A172 (cell line): Measurements from ENCODE around the gene SSTR3. TPM values are rescaled to one million over a fixed set of nuclear protein-coding genes. Genes with fewer than 3 reads are reported as not detected.

Experiments used
- DNase-seq: peaks from one replicate; pipeline ENCODE4 v3.0.0-alpha.2; 2015; ENCODE audit warnings: low spot score
- total RNA-seq: library from RNA; depleted of rRNA; stranded (reverse); fragments of >200 nt; shearing (Covaris generic); gene quantifications from 2 replicates; pipeline ENCODE4 v1.2.3, GENCODE V29; 2014

Gene SSTR3
- total RNA-seq, 1 experiment from 2014 or later: not detected

DNA sequence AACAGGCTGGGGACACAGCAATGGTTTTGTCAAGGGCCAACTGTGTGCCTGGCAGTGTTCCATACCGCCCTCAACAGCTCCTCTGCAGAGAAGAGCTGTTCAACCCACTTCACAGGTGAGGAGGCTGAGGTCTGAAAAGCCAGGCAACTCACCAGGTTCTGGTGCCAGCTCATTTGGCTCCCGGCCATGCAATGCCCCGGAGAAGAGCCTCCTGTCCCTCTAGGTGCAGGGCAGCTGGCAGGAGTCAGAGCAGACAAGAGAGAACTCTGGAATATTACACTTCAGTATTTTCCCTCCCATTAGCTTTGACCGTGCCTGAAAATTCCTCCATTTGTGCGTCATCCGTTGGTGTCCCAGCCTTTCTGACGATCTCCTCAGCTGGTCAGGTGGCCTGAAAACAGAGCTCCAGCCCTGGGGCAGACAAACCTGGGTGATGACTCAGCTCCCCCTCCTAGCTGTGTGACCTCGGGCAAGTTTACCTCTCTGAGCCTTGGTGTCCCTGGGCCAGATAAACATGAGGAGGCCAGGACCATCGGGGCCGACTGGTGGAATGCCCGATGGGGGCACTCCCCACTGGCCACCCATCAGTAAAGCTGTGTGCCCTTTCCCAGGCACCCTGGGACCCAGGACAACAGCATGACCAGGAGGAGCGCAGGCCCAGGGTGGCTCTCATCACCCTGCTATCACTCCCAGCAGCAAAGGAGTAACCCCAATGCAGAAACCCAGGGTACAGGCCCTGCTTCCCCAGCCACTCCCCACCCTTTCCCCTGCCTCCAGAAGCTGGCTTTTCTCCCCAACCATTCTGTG, 14.6 kb downstream of the SSTR3 start:
- DNase-seq: peak; percentile 88

DNA sequence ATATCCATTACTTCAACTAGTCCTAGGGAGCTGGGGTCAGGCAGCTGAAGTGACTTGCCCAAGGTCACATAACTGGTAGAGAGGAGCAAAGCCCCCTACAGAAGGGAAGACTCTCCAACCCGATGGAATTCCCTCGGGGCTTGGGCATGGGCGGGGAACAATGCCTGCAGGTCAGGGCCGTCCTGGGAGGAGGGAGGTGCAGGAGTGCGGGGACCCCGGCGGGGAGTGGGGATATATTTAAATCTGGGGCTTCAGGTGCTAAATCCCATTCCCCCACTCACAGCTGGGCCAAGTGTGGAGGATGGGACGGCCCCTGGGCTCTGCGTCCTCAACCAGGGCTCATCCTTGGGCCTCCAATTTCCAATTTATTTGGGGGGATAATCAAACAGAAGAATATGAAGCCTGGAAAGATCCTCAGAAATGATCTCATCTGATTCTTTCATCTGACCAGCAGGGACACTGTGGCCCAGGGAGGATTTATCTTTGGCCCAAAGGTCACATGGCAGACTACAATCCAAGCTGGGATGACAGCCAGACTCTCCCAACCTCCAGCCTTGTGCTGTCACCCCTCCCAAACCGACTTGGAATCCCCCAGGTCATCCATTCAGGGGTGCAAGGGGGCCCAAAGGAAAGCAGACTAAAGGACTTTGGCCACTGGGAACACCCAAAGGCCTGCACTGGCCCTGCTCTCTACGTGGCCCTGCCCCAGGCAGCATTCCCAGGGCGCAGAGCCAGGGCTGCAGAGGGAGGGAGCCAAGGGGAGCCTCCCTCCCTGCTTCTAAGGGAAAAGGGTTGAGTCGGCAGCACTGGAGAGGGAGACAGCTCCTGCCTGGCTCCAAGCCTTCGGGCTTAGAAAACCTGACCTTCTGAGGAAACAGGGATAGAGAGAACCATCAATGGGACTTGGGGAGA, 15.5 kb downstream of the SSTR3 start:
- DNase-seq: peak; percentile 68

GRCh38 chr22:37195921-37196320, 16.4 kb downstream of the SSTR3 start:
- DNase-seq: no peak

DNA sequence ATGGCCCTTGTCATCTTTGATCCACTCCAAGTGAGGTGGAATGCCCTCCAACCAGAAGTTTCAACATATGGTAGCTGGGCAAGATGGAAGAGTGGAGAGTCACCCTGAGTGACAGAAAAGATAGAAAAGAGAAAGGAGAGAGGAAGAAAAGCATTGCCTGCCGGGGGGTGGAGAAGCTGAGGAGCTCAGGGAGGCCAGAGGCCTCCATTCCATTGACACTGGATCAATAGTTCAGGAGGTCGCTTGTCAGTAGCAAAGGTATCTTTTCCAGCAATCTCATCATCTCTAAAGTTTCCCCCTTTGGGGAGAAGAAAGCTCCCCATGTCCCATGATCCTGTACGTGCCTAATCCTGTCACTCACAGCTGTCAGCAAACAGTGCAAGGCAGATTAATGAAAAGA, 17.5 kb downstream of the SSTR3 start:
- no peak for DNase-seq

- DNase-seq: peak; percentile 67
These were observed 18.6 kb downstream of the SSTR3 start for GRCh38 chr22:37193629-37194191.

DNA sequence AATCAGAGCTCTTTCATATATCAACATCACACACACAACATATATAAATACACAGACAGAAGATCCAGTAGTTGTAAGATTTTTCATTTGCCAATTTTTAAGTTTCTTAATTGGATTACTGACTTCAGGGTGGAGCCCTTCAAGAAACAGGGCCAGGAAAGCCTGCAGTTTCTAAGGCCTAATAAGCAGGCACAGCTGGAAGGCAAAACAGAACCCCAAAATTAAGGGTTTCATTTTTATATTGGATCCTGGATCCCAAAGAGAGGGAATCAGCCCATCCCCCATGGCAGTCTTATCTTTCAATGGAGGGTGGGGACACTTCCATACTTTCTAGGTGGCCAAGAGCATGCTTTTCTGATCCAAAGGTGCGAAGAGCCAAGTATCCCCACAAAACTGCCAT, 19.5 kb downstream of the SSTR3 start:
- no peak for DNase-seq

- DNase-seq: no peak
These were observed 20.1 kb downstream of the SSTR3 start for GRCh38 chr22:37192204-37192603.

- no peak for DNase-seq
These were observed 22.0 kb downstream of the SSTR3 start for GRCh38 chr22:37190262-37190780.

GRCh38 chr22:37188901-37189466, 23.3 kb downstream of the SSTR3 start:
- DNase-seq: peak; percentile 29

DNA sequence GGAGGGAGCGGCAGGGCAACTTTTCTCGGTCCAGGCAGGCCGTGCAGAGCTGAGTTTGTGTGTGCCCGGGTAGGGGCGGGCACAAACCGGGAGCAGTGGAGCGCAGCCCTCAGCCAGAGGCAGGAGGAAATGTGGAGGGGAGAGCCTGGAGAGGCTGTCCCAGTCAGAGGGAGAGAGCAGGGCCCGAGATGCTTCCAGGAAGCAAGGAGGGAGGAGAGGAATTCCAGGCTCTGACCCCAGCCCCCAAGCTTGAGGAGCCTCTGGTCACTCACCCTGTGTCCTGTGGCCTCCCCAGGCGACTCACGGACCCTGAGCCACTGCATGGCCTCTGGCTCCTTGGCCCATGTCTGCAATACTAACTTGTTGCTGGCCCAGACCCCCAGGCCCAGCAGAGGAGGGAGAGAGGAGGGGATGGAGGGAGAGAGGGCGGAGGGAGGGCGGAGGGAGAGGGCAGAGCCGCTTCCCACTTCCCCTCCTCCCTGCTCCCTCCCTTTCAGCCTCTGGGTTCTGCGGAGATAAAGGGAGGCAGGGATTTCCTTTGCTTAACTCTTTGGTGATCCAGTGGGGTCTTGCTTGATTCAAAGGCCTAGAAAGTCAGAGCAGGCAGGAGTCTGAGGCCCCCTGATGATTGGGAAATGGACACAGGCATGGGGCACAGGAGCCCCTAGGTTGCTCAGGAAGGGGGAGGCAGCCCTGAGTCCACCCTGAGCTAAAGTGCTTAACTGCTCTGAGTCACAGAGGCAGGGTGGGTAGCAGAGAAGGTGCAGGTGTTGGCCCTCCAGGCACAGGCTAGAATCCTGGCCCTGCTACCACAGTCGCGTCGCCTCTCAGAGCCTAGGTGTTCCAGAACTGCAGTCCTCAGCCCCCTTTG, 24.2 kb downstream of the SSTR3 start, which contains the start of gene C1QTNF6:
Gene C1QTNF6 (minus strand): TSS at position 357 of the 871 bp plus-strand sequence. CDS start 34 bp downstream, at position 323.
- DNase-seq: peak; percentile 54

DNA sequence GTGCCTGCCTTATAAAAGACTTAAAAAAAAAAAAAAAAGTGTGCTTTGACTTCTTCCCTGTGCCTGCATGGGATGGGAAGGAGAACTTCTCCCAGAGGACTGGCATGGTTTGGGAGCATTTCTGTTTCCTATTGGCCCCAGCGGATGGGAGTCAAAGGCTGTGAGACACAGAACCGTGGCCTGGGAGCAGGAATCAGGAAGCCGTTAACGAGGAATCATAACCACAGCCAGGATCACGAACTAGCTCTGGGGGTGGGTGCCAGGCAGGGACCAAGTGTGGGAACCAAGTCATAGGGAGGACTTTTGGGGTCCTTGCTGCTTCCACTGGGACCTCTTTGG, 24.8 kb downstream of the SSTR3 start:
- peak; percentile 40 for DNase-seq

DNA sequence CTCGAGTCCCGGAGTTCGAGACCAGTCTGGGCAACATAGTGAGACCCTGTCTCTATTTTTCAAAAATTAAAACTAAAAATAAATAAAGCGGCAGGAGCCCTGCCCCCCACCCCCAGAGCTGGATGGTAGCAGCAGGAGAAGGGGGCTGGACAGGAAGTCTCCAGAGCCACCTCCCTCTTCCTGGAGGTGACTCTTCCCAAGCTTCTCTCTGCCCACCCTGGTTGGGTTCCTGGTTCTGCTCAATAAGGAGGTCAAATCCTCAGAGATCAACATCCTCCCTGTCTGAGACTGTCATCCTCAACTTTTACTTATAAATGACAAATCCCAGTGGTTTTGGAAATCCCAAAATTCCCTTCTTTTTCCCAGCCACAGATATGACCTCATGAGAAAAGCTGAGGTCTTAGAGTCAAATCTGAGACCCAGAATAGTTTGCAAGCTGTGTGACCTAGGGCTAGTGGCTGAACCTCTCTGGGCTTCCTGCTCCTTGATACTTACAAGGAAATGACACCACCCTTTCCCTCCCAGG, 25.2 kb downstream of the SSTR3 start:
- peak; percentile 35 for DNase-seq

GRCh38 chr22:37186228-37186996, 25.9 kb downstream of the SSTR3 start:
- DNase-seq: peak; percentile 46

DNA sequence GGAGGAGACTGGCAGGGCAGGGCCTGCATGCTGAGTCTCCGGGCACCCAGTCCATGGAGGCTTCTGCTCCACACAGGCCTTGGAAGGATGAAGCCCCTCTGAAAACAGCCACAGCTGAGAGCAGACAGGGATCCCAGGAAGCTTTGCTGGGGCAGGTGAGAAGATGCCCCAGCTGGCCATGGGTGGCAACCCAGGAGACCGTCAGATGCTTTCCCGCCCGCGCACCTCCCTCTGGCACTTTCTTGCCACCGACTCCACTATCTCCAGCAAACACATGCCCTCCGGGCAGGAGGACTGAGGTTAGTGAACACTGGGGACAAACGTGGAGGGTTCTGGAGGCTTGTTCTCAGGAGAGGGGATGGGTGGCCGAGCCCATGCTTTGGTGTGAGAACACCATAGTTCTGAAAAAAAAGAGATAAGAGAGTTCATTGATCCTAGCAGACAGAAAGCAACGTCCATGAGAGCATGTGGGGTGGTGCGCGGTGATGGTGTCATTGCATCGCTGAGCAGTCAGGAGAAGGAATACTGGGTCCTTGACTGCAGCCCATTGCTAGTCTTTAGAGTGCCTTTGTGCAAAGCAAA, 26.5 kb downstream of the SSTR3 start:
- DNase-seq: no peak

DNA sequence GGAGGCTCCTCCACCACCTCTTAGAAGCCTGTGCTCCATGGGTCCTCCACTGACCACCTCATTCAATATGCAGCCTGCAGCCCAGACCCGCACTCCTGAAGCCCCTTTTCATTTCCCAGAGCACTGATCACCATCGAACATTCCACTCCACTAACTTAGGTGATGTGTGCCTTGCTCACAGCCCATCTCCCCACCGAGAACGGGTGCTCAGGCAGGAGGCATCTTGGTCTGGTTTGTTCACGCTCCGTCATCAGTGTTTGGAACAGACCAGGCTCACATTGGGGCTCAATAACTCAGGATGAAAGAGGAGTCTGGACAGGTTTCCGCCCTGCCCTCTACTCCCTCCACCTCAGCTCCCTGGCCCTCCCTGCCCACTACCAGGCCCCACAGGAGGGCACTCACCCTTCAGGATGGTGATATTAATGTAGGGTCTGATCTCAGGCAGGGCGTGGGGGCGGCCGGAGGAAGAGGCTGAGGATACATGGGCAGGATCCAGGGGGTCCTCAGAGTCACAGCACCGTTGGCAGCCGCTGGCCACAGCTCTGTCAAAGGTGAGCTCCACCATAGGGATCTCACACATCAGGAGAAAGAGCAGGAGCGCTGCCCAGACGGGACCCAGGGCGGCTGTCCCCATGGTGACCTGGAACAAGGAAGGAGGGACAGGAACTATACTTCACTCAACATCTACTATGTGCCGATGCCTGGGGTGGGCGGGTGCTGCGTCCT, 27.3 kb downstream of the SSTR3 start:
- DNase-seq: no peak

- DNase-seq: no peak
These were observed 27.9 kb downstream of the SSTR3 start for GRCh38 chr22:37184380-37184755.

DNA sequence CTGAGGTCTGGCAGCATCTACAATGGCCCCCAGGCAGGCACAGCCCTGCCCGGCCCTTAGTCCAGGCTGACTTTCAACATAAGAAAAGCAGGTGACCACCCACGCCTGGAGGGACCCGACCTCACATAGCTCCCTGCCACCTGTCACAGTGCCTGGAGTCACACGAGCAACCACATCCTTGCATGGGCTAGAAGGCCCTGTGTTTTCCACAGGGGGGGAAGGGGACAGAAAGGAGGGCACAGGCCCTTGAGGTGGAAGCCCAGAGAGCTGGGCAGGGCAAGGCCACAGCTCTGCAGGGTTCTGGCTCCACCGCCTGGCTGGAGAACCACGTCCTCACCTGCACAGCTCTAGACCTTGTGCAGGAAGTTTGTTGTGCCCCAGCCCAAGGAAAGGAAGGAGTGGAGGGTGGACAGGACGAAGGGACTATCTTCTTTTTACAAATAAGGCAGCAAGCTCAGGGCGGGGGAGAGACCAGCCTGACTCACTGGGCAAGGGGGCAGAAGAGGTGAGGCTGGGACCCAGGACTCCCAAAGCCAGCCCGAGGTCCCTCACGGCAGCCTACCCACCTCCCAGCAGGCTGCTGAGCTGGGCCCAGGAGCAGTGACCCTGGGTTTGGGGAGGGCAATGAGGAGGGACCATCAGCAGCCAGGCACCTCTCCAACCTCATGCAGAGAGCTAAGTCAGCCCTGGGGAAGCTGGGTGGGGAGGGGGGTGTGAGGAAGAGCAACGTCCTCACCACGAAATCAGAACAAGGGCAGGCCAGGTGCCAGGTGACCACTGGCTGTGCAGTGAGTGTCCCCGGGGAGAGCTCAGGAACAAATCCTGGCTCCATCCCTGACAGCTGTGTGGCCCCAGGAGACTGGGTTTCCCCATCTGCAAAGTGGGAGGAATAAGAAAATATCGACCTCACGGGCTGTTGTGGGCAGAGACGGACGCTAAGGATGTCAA, 28.6 kb downstream of the SSTR3 start:
- no peak for DNase-seq

- no peak for DNase-seq
These were observed 29.4 kb downstream of the SSTR3 start for GRCh38 chr22:37182949-37183245.
